WTC11 (cell line): Measurements from ENCODE around the gene CDK4. TPM values are rescaled to one million over a fixed set of nuclear protein-coding genes. Genes with fewer than 3 reads are reported as not detected.

ENCODE experiments used
- ATAC-seq: fragments of 200-7000 bp; cut with Tn5 transposase; 2 replicates; pipeline ENCODE4 v1.10.0; 2021; ENCODE audit warnings: mild to moderate bottlenecking, moderate library complexity
- CTCF ChIA-PET: fragments of 300-600 bp; sonication (Branson Sonifier 250); formaldehyde crosslinking; loops from one replicate; lab custom pipeline; 2021; ENCODE audit warnings: antibody characterized with exemption; lab: Charles Lee
- POLR2A ChIA-PET: fragments of 350-600 bp; sonication (Branson Sonifier 250); formaldehyde crosslinking; loops from one replicate; lab custom pipeline; 2021; ENCODE audit warnings: antibody characterized with exemption; lab: Charles Lee
- DNase-seq: peaks from one replicate; pipeline ENCODE4 v3.0.0; 2021; ENCODE audit warnings: low spot score
- H3K27ac Mint-ChIP-seq: 2 replicates; pipeline ENCODE4 v1.8.0; 2021; ENCODE audit warnings: mixed read lengths
- H3K27me3 Mint-ChIP-seq: 2 replicates; pipeline ENCODE4 v1.8.0; 2021; ENCODE audit warnings: low read depth, mild to moderate bottlenecking, moderate library complexity, mixed read lengths
- H3K36me3 Mint-ChIP-seq: 2 replicates; pipeline ENCODE4 v1.8.0; 2021; ENCODE audit warnings: mixed read lengths
- H3K4me1 Mint-ChIP-seq: 2 replicates; pipeline ENCODE4 v1.8.0; 2022; ENCODE audit warnings: mixed read lengths
- H3K4me3 Mint-ChIP-seq: 2 replicates; pipeline ENCODE4 v1.8.0; 2021; ENCODE audit warnings: mild to moderate bottlenecking, moderate library complexity, mixed read lengths
- H3K9me3 Mint-ChIP-seq: 2 replicates; pipeline ENCODE4 v1.8.0; 2021; ENCODE audit warnings: mixed read lengths
- ATF6 ChIP-seq: sonication (generic); formaldehyde crosslinking; IDR thresholded peaks from 2 replicates; pipeline ENCODE4 v1.8.1; 2023; ENCODE audit warnings: mild to moderate bottlenecking, missing genetic modification reagents
- CBFB ChIP-seq: sonication (generic); formaldehyde crosslinking; IDR thresholded peaks from 2 replicates; pipeline ENCODE4 v1.8.1; 2022; ENCODE audit warnings: mild to moderate bottlenecking, low read depth, missing genetic modification reagents
- ESRRA ChIP-seq: sonication (generic); formaldehyde crosslinking; IDR thresholded peaks from 2 replicates; pipeline ENCODE4 v1.8.1; 2022; ENCODE audit warnings: mild to moderate bottlenecking, missing genetic modification reagents, borderline replicate concordance
- FOXK1 ChIP-seq: sonication (generic); formaldehyde crosslinking; IDR thresholded peaks from 2 replicates; pipeline ENCODE4 v1.8.0; 2022; ENCODE audit warnings: mild to moderate bottlenecking, moderate library complexity, missing genetic modification reagents
- HMGXB4 ChIP-seq: sonication (generic); formaldehyde crosslinking; IDR thresholded peaks from 2 replicates; pipeline ENCODE4 v1.8.1; 2023; ENCODE audit warnings: mild to moderate bottlenecking, moderate library complexity, missing genetic modification reagents
- IRF1 ChIP-seq: sonication (generic); formaldehyde crosslinking; IDR thresholded peaks from 2 replicates; pipeline ENCODE4 v1.8.0; 2023; ENCODE audit warnings: missing genetic modification reagents
- MAX ChIP-seq: sonication (generic); formaldehyde crosslinking; IDR thresholded peaks from 2 replicates; pipeline ENCODE4 v1.8.0; 2022; ENCODE audit warnings: mild to moderate bottlenecking, missing genetic modification reagents
- MYBL2 ChIP-seq: sonication (generic); formaldehyde crosslinking; IDR thresholded peaks from 2 replicates; pipeline ENCODE4 v1.8.1; 2023; ENCODE audit warnings: mild to moderate bottlenecking, moderate library complexity, missing genetic modification reagents
- NFATC4 ChIP-seq: fragments of 250-450 bp; sonication (Bioruptor Pico); IDR thresholded peaks from 2 replicates; pipeline ENCODE4 v1.9.0; 2021; ENCODE audit warnings: mild to moderate bottlenecking
- NFYB ChIP-seq: sonication (generic); formaldehyde crosslinking; conservative IDR thresholded peaks from 2 replicates; pipeline ENCODE4 v1.8.0; 2022; ENCODE audit warnings: low read depth, missing genetic modification reagents
- RELA ChIP-seq: sonication (generic); formaldehyde crosslinking; IDR thresholded peaks from 2 replicates; pipeline ENCODE4 v1.8.1; 2022; ENCODE audit warnings: missing genetic modification reagents, mild to moderate bottlenecking, borderline replicate concordance
- SP1 ChIP-seq: sonication (generic); formaldehyde crosslinking; conservative IDR thresholded peaks from 2 replicates; pipeline ENCODE4 v1.8.1; 2022; ENCODE audit warnings: missing genetic modification reagents
- TEAD4 ChIP-seq: sonication (generic); formaldehyde crosslinking; IDR thresholded peaks from 2 replicates; pipeline ENCODE4 v1.8.0; 2022; ENCODE audit warnings: mild to moderate bottlenecking, missing genetic modification reagents
- ZBTB21 ChIP-seq: sonication (generic); formaldehyde crosslinking; IDR thresholded peaks from 2 replicates; pipeline ENCODE4 v1.8.1; 2023; ENCODE audit warnings: mild to moderate bottlenecking, missing genetic modification reagents, borderline replicate concordance
- ZNF671 ChIP-seq: fragments of 250-450 bp; sonication (Bioruptor Pico); IDR thresholded peaks from 2 replicates; pipeline ENCODE4 v1.8.0; 2021; ENCODE audit warnings: mild to moderate bottlenecking
- total RNA-seq: library from RNA; stranded (reverse); gene quantifications from 3 replicates; pipeline ENCODE4 v1.2.3, GENCODE V29; 2021
- TF ChIP-seq, protein P1 (sequence below): sonication (generic); formaldehyde crosslinking; IDR thresholded peaks from 2 replicates; pipeline ENCODE4 v1.8.1; 2023; ENCODE audit warnings: mild to moderate bottlenecking, missing genetic modification reagents, moderate library complexity
- TF ChIP-seq, protein P2 (sequence below): sonication (generic); formaldehyde crosslinking; IDR thresholded peaks from 2 replicates; pipeline ENCODE4 v1.8.1; 2022; ENCODE audit warnings: mild to moderate bottlenecking, missing genetic modification reagents, moderate library complexity, borderline replicate concordance
- TF ChIP-seq, protein P3 (sequence below): sonication (generic); formaldehyde crosslinking; IDR thresholded peaks from 2 replicates; pipeline ENCODE4 v1.8.1; 2023; ENCODE audit warnings: mild to moderate bottlenecking, missing genetic modification reagents
- TF ChIP-seq, protein P4 (sequence below): fragments of 250-450 bp; sonication (Bioruptor Pico); IDR thresholded peaks from 2 replicates; pipeline ENCODE4 v1.9.0; 2021; ENCODE audit warnings: mild to moderate bottlenecking

Gene CDK4
- total RNA-seq, 1 experiment from 2014 or later: 152 TPM

- Mint-ChIP-seq H3K4me3 (no peak overlapping the region), H3K27me3 (peaks cover 95% of the 10 kb centered on the region), H3K9me3 (no peaks in the 10 kb centered on the region), H3K27ac (no peak overlapping the region), H3K36me3 (no peaks in the 10 kb centered on the region), H3K4me1 (peaks cover 25% of the 10 kb centered on the region)
- ChIA-PET CTCF (interaction anchor here (1.1 to 6.6 kb wide), 7 partner anchors 9 to 151 kb away, joined by 3 to 146 read pairs (median 22); partner anchors contain the start of genes B4GALNT1 and PIP4K2C), POLR2A (no interaction called here)
- TF ChIP-seq MYBL2 (CRISPR knock-in tag) (no peak), NFATC4 (no peak), HMGXB4 (no peak), ZNF671 (CRISPR knock-in tag) (no peak)
- no peak for DNase-seq
- no peak for ATAC-seq
Observed at GRCh38 chr12:57734591-57734990, 17.5 kb downstream of the CDK4 start.

- no peak for DNase-seq
- no peak overlapping the region for H3K4me3 Mint-ChIP-seq
- TF ChIP-seq NFYB (CRISPR knock-in tag) (no peak), SP1 (CRISPR knock-in tag) (no peak), ATF6 (CRISPR knock-in tag) (no peak), MAX (CRISPR knock-in tag) (no peak), CBFB (CRISPR knock-in tag) (no peak), ZBTB21 (no peak), IRF1 (CRISPR knock-in tag) (no peak), RELA (CRISPR knock-in tag) (no peak)
- TF ChIP-seq, protein P1, sequence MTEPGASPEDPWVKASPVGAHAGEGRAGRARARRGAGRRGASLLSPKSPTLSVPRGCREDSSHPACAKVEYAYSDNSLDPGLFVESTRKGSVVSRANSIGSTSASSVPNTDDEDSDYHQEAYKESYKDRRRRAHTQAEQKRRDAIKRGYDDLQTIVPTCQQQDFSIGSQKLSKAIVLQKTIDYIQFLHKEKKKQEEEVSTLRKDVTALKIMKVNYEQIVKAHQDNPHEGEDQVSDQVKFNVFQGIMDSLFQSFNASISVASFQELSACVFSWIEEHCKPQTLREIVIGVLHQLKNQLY: no peak
- TF ChIP-seq, protein P2, sequence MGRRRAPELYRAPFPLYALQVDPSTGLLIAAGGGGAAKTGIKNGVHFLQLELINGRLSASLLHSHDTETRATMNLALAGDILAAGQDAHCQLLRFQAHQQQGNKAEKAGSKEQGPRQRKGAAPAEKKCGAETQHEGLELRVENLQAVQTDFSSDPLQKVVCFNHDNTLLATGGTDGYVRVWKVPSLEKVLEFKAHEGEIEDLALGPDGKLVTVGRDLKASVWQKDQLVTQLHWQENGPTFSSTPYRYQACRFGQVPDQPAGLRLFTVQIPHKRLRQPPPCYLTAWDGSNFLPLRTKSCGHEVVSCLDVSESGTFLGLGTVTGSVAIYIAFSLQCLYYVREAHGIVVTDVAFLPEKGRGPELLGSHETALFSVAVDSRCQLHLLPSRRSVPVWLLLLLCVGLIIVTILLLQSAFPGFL (CRISPR knock-in tag): no peak
- TF ChIP-seq, all 79 proteins: peak for 0
- no peak overlapping the region for H3K27ac Mint-ChIP-seq
- H3K4me1 Mint-ChIP-seq: peaks cover 19% of the 10 kb centered on the region
- peaks cover 95% of the 10 kb centered on the region for H3K27me3 Mint-ChIP-seq
- ChIA-PET CTCF (interaction anchor here (1.7 to 6.6 kb wide), 2 partner anchors 9 to 23 kb away, joined by 5 to 146 read pairs; no protein-coding TSS in a partner anchor), POLR2A (no interaction called here)
- H3K9me3 Mint-ChIP-seq: no peaks in the 10 kb centered on the region
- ATAC-seq: no peak
- H3K36me3 Mint-ChIP-seq: no peaks in the 10 kb centered on the region
Observed at GRCh38 chr12:57733928-57734327, 18.2 kb downstream of the CDK4 start.

- Mint-ChIP-seq H3K9me3 (no peaks in the 10 kb centered on the region), H3K36me3 (no peaks in the 10 kb centered on the region), H3K27ac (no peak overlapping the region), H3K4me1 (peaks cover 19% of the 10 kb centered on the region), H3K4me3 (no peak overlapping the region), H3K27me3 (peaks cover 98% of the 10 kb centered on the region)
- ChIA-PET POLR2A (no interaction called here), CTCF (interaction anchor here (0.9 to 6.6 kb wide), 3 partner anchors 8 to 24 kb away, joined by 3 to 146 read pairs (median 5); no protein-coding TSS in a partner anchor)
- DNase-seq (no peak), ATAC-seq (no peak)
- no peak for TF ChIP-seq ESRRA (CRISPR knock-in tag)
- TF ChIP-seq, protein P3, sequence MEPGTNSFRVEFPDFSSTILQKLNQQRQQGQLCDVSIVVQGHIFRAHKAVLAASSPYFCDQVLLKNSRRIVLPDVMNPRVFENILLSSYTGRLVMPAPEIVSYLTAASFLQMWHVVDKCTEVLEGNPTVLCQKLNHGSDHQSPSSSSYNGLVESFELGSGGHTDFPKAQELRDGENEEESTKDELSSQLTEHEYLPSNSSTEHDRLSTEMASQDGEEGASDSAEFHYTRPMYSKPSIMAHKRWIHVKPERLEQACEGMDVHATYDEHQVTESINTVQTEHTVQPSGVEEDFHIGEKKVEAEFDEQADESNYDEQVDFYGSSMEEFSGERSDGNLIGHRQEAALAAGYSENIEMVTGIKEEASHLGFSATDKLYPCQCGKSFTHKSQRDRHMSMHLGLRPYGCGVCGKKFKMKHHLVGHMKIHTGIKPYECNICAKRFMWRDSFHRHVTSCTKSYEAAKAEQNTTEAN (CRISPR knock-in tag): no peak
- no peak for TF ChIP-seq TEAD4 (CRISPR knock-in tag)
- TF ChIP-seq, protein P4, sequence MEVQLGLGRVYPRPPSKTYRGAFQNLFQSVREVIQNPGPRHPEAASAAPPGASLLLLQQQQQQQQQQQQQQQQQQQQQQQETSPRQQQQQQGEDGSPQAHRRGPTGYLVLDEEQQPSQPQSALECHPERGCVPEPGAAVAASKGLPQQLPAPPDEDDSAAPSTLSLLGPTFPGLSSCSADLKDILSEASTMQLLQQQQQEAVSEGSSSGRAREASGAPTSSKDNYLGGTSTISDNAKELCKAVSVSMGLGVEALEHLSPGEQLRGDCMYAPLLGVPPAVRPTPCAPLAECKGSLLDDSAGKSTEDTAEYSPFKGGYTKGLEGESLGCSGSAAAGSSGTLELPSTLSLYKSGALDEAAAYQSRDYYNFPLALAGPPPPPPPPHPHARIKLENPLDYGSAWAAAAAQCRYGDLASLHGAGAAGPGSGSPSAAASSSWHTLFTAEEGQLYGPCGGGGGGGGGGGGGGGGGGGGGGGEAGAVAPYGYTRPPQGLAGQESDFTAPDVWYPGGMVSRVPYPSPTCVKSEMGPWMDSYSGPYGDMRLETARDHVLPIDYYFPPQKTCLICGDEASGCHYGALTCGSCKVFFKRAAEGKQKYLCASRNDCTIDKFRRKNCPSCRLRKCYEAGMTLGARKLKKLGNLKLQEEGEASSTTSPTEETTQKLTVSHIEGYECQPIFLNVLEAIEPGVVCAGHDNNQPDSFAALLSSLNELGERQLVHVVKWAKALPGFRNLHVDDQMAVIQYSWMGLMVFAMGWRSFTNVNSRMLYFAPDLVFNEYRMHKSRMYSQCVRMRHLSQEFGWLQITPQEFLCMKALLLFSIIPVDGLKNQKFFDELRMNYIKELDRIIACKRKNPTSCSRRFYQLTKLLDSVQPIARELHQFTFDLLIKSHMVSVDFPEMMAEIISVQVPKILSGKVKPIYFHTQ (CRISPR knock-in tag): no peak
- no peak for TF ChIP-seq FOXK1
Observed at GRCh38 chr12:57732726-57733593, 19.1 kb downstream of the CDK4 start.
